Mesendoderm (in vitro differentiated cells): Measurements from ENCODE around the gene GREB1.

ENCODE experiments used
- DNase-seq: peaks from one replicate; pipeline ENCODE4 v3.0.0; 2013
- H2AK5ac ChIP-seq: 2 replicates; pipeline ENCODE4 v1.6.1; 2013; ENCODE audit warnings: low read length, inconsistent platforms
- H2BK120ac ChIP-seq: 2 replicates; pipeline ENCODE4 v1.6.1; 2013; ENCODE audit warnings: low read depth, mild to moderate bottlenecking, low read length, moderate library complexity, mixed read lengths
- H2BK15ac ChIP-seq: replicated peaks from 2 replicates; pipeline ENCODE4 v1.6.1; 2013; ENCODE audit warnings: low read depth, mild to moderate bottlenecking, moderate library complexity
- H2BK5ac ChIP-seq: 2 replicates; pipeline ENCODE4 v1.6.1; 2013; ENCODE audit warnings: low read length, inconsistent platforms
- H3K18ac ChIP-seq: 2 replicates; pipeline ENCODE4 v1.6.1; 2013; ENCODE audit warnings: mild to moderate bottlenecking, low read length, mixed read lengths
- H3K23ac ChIP-seq: one replicate; pipeline ENCODE4 v1.6.1; 2013; ENCODE audit warnings: low read length
- H3K27ac ChIP-seq: 2 replicates; pipeline ENCODE4 v1.5.1; 2013; ENCODE audit warnings: low read depth, mild to moderate bottlenecking, inconsistent platforms, low read length, moderate library complexity
- H3K27me3 ChIP-seq: 2 replicates; pipeline ENCODE4 v1.6.1; 2013; ENCODE audit warnings: low read length, control low read depth, mild to moderate bottlenecking, inconsistent platforms; ENCODE audit not compliant: insufficient read depth, poor library complexity
- H3K36me3 ChIP-seq: 2 replicates; pipeline ENCODE4 v1.6.1; 2013; ENCODE audit warnings: low read length, inconsistent platforms; ENCODE audit not compliant: control insufficient read depth, insufficient read depth
- H3K4ac ChIP-seq: one replicate; pipeline ENCODE4 v1.6.1; 2013; ENCODE audit warnings: low read depth, mild to moderate bottlenecking, low read length, moderate library complexity
- H3K4me1 ChIP-seq: 2 replicates; pipeline ENCODE4 v1.6.1; 2013; ENCODE audit warnings: low read depth, low read length, inconsistent platforms; ENCODE audit not compliant: control insufficient read depth
- H3K4me2 ChIP-seq: 2 replicates; pipeline ENCODE4 v1.6.1; 2013; ENCODE audit warnings: low read length
- H3K4me3 ChIP-seq: 2 replicates; pipeline ENCODE4 v1.5.1; 2013; ENCODE audit warnings: mild to moderate bottlenecking, low read length
- H3K56ac ChIP-seq: one replicate; pipeline ENCODE4 v1.6.1; 2013; ENCODE audit warnings: low read length
- H3K79me1 ChIP-seq: 2 replicates; pipeline ENCODE4 v1.6.1; 2013; ENCODE audit warnings: low read length, inconsistent platforms
- H3K79me2 ChIP-seq: 2 replicates; pipeline ENCODE4 v1.6.1; 2013; ENCODE audit warnings: mild to moderate bottlenecking, low read length; ENCODE audit not compliant: control insufficient read depth, insufficient read depth
- H3K9ac ChIP-seq: 2 replicates; pipeline ENCODE4 v1.6.1; 2013; ENCODE audit warnings: low read length, inconsistent platforms
- H4K5ac ChIP-seq: one replicate; pipeline ENCODE4 v1.6.1; 2013; ENCODE audit warnings: low read length
- H4K8ac ChIP-seq: one replicate; pipeline ENCODE4 v1.6.1; 2013; ENCODE audit warnings: low read depth, mild to moderate bottlenecking, control low read depth, low read length, moderate library complexity
- WGBS: extraction: QIAGEN DNeasy Blood & Tissue Kit; methylation state at CpG from one replicate; pipeline ENCODE4 v1.1.7; 2013; ENCODE audit warnings: low lambda C conversion rate, missing lambda C conversion rate; ENCODE audit not compliant: insufficient coverage; ENCODE audit errors: extremely low coverage; 5-methylcytosine and 5-hydroxymethylcytosine counted together

The GREB1 gene

GRCh38 chr2:11651856-11652548 is 118.2 kb downstream of the GREB1 start:
- H2BK120ac ChIP-seq, result no peak overlapping the region
- H3K4me2 ChIP-seq, result no peak overlapping the region
- no peaks in the 10 kb centered on the region for H3K36me3 ChIP-seq
- no peaks in the 10 kb centered on the region for H3K4me1 ChIP-seq
- no peak overlapping the region for H2AK5ac ChIP-seq
- no peak overlapping the region for H3K18ac ChIP-seq
- no peak for DNase-seq
- H3K4ac ChIP-seq, result no peak overlapping the region
- no peak overlapping the region for H3K23ac ChIP-seq
- no peak overlapping the region for H3K4me3 ChIP-seq
- H4K8ac ChIP-seq, result no peak overlapping the region
- no peak overlapping the region for H2BK15ac ChIP-seq
- H3K9ac ChIP-seq, result no peak overlapping the region
- no peaks in the 10 kb centered on the region for H3K79me1 ChIP-seq
- no CpG with 5 or more reads among the region's 5 CpGs for WGBS
- H2BK5ac ChIP-seq, result no peak overlapping the region
- no peak overlapping the region for H3K56ac ChIP-seq
- no peak overlapping the region for H4K5ac ChIP-seq
- H3K27ac ChIP-seq, result no peak overlapping the region
- no peaks in the 10 kb centered on the region for H3K27me3 ChIP-seq
- H3K79me2 ChIP-seq, result no peaks in the 10 kb centered on the region

DNA sequence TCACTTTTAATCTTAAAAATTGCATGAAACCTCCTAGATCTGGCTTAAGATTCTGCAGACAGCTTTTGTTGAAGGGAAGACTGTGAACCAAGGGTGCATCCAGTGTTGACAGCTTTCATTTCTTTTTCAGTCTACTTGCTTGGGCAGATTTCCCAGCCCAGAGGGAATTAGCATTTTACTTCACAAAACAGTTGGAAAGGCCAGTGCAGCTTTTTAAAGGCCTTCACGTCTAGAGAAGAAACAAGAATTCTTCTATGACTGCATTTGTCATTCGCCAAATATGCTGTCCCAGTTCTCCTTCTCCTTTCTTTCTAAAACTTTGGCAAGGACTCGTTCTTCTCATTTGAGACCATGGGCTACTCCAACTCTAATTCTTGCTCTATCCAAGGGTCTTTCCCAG is 118.7 kb downstream of the GREB1 start:
- no peak overlapping the region for H2BK5ac ChIP-seq
- no peak overlapping the region for H3K9ac ChIP-seq
- H2BK120ac ChIP-seq, result no peak overlapping the region
- no peak overlapping the region for H4K8ac ChIP-seq
- no peaks in the 10 kb centered on the region for H3K36me3 ChIP-seq
- H3K79me1 ChIP-seq, result no peaks in the 10 kb centered on the region
- no peak overlapping the region for H3K18ac ChIP-seq
- no peak for DNase-seq
- H2BK15ac ChIP-seq, result no peak overlapping the region
- no peak overlapping the region for H3K4me2 ChIP-seq
- no peak overlapping the region for H3K4ac ChIP-seq
- H3K23ac ChIP-seq, result no peak overlapping the region
- no peak overlapping the region for H3K27ac ChIP-seq
- H2AK5ac ChIP-seq, result no peak overlapping the region
- no peak overlapping the region for H3K4me3 ChIP-seq
- no peak overlapping the region for H3K56ac ChIP-seq
- no CpG with 5 or more reads among the region's 3 CpGs for whole genome bisulfite sequencing
- no peaks in the 10 kb centered on the region for H3K27me3 ChIP-seq
- H3K79me2 ChIP-seq, result no peaks in the 10 kb centered on the region
- H3K4me1 ChIP-seq, result no peaks in the 10 kb centered on the region
- no peak overlapping the region for H4K5ac ChIP-seq

DNA sequence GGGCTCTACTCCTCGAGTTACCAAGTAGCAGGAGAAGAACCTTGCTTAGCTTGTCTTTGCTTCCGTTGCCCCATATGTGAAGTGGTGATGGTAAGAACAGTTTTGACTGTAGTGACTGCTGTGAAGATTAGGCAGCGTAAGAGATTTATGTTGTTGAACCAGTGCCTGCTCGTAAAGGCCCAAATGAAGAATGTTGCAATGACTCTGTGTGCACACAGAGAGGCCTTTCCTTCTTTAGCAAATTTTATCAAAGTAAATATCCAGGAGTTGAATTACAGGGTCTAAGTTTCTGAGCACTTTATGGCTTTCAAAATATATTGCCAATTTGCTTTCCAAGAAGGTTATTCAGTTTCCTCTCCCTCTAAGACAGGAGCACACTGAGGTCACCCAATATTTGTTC is 121.7 kb downstream of the GREB1 start:
- Histone ChIP-seq H3K27ac (no peak overlapping the region), H3K4me2 (no peak overlapping the region), H2BK120ac (no peak overlapping the region), H3K18ac (no peak overlapping the region), H3K79me1 (no peaks in the 10 kb centered on the region), H2BK15ac (no peak overlapping the region), H3K4ac (no peak overlapping the region), H3K4me3 (no peak overlapping the region), H3K9ac (no peak overlapping the region), H3K79me2 (no peaks in the 10 kb centered on the region), H4K5ac (no peak overlapping the region), H3K4me1 (no peaks in the 10 kb centered on the region), H3K56ac (no peak overlapping the region), H2AK5ac (no peak overlapping the region), H4K8ac (no peak overlapping the region), H3K36me3 (no peaks in the 10 kb centered on the region), H3K27me3 (no peaks in the 10 kb centered on the region), H2BK5ac (no peak overlapping the region), H3K23ac (no peak overlapping the region)
- DNase-seq, result no peak
- WGBS, result no CpG with 5 or more reads among the region's 4 CpGs

- no peaks in the 10 kb centered on the region for H3K36me3 ChIP-seq
- no peak overlapping the region for H2AK5ac ChIP-seq
- no peak overlapping the region for H3K4me3 ChIP-seq
- no peak overlapping the region for H4K5ac ChIP-seq
- no peak overlapping the region for H3K4me2 ChIP-seq
- no peak for DNase-seq
- no CpG with 5 or more reads among the region's 1 CpG for WGBS
- no peak overlapping the region for H3K27ac ChIP-seq
- no peak overlapping the region for H3K18ac ChIP-seq
- H3K79me2 ChIP-seq, result no peaks in the 10 kb centered on the region
- H3K23ac ChIP-seq, result no peak overlapping the region
- no peak overlapping the region for H3K9ac ChIP-seq
- no peaks in the 10 kb centered on the region for H3K4me1 ChIP-seq
- no peak overlapping the region for H2BK5ac ChIP-seq
- H4K8ac ChIP-seq, result no peak overlapping the region
- H3K79me1 ChIP-seq, result no peaks in the 10 kb centered on the region
- H3K56ac ChIP-seq, result no peak overlapping the region
- no peak overlapping the region for H2BK15ac ChIP-seq
- no peaks in the 10 kb centered on the region for H3K27me3 ChIP-seq
- H2BK120ac ChIP-seq, result no peak overlapping the region
- H3K4ac ChIP-seq, result no peak overlapping the region
Measured at GRCh38 chr2:11656252-11656651, 122.4 kb downstream of the GREB1 start.

GRCh38 chr2:11656671-11657101 is 122.8 kb downstream of the GREB1 start:
- H2BK5ac ChIP-seq, result no peak overlapping the region
- H3K27ac ChIP-seq, result no peak overlapping the region
- no peak overlapping the region for H2AK5ac ChIP-seq
- H3K4me3 ChIP-seq, result no peak overlapping the region
- no peaks in the 10 kb centered on the region for H3K79me1 ChIP-seq
- H2BK15ac ChIP-seq, result no peak overlapping the region
- no peaks in the 10 kb centered on the region for H3K79me2 ChIP-seq
- H3K27me3 ChIP-seq, result no peaks in the 10 kb centered on the region
- no peak overlapping the region for H4K5ac ChIP-seq
- no CpG with 5 or more reads among the region's 31 CpGs for WGBS
- no peak for DNase-seq
- H3K4ac ChIP-seq, result no peak overlapping the region
- no peaks in the 10 kb centered on the region for H3K36me3 ChIP-seq
- H4K8ac ChIP-seq, result no peak overlapping the region
- no peaks in the 10 kb centered on the region for H3K4me1 ChIP-seq
- H3K56ac ChIP-seq, result no peak overlapping the region
- H3K9ac ChIP-seq, result no peak overlapping the region
- no peak overlapping the region for H3K4me2 ChIP-seq
- no peak overlapping the region for H3K18ac ChIP-seq
- H2BK120ac ChIP-seq, result no peak overlapping the region
- no peak overlapping the region for H3K23ac ChIP-seq

DNA sequence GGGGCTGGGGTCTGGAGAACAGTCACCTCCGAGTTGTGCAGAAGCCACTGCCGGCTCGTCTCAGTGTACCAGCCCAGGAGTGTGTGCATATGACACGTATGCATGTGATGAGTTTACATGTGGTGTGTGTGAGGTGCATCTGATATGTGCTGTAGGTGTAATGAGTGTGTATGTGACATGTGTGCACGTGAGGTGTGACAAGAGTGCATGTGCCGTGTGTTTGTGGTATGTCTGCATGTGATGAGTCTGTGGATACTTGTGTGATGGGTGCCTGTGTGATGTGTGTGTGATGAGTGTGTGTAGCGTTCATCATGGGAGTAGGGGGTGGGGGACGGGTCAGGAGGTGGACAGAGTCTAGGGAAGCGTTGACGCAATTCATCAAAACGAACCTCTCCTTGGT is 123.3 kb downstream of the GREB1 start:
- DNase-seq, result no peak
- Histone ChIP-seq H3K79me2 (no peaks in the 10 kb centered on the region), H3K4me2 (no peak overlapping the region), H3K23ac (no peak overlapping the region), H3K27ac (no peak overlapping the region), H2BK15ac (no peak overlapping the region), H3K36me3 (no peaks in the 10 kb centered on the region), H3K18ac (no peak overlapping the region), H4K5ac (no peak overlapping the region), H3K9ac (no peak overlapping the region), H2BK120ac (no peak overlapping the region), H4K8ac (no peak overlapping the region), H3K56ac (no peak overlapping the region), H3K79me1 (no peaks in the 10 kb centered on the region), H3K27me3 (no peaks in the 10 kb centered on the region), H3K4ac (no peak overlapping the region), H2AK5ac (no peak overlapping the region), H3K4me3 (no peak overlapping the region), H3K4me1 (no peaks in the 10 kb centered on the region), H2BK5ac (no peak overlapping the region)
- no CpG with 5 or more reads among the region's 11 CpGs for WGBS
